ENCODE measurements around the gene SH3BP1. TPM values are rescaled to one million over a fixed set of nuclear protein-coding genes. Genes with fewer than 3 reads are reported as not detected.

The SH3BP1 gene
- total and polyA plus RNA-seq, 2 donors from 2014 or later = 2.2 to 12.8 TPM

GRCh38 chr22:37638391-37639069 lies 939 bp upstream of the SH3BP1 start:
- Histone ChIP-seq H3K4me1 (ENCODE audit: control insufficient read depth in 2 of 3, insufficient read depth in 2 of 3, low read depth in 1 of 3, low read length in 3 of 3) (peaks cover 5 to 25% (median 10%) of the 10 kb centered on the region in 3 donors), H3K27me3 (ENCODE audit: control insufficient read depth, insufficient read depth, low read length) (no peaks in the 10 kb centered on the region), H3K9me3 (ENCODE audit: control insufficient read depth in 2 of 3, insufficient read depth in 1 of 3, low read length in 3 of 3) (no peaks in the 10 kb centered on the region), H3K27ac (ENCODE audit: low read depth in 2 of 2, low read length in 2 of 2) (no peak overlapping the region), H3K4me3 (ENCODE audit: low read length in 3 of 3) (peak overlapping the region; percentile 6 to 46 (median 28)), H3K36me3 (ENCODE audit: control insufficient read depth in 2 of 3, insufficient read depth in 3 of 3, low read length in 3 of 3) (no peaks in the 10 kb centered on the region), H3K9ac (ENCODE audit: low read length in 3 of 3) (no peak overlapping the region)
- DNase-seq (peak in 1 of 5 donors; percentile 45), FAIRE-seq (no peak)
- TF ChIP-seq CTCF (IDR thresholded peaks at IDR 0.05; ENCODE audit: borderline replicate concordance, extremely low read depth, insufficient read depth) = no peak
- intact Hi-C loops (cut with DNase I) = no loop called here

GRCh38 chr22:37639771-37640590 lies 512 bp downstream of the SH3BP1 start:
- no peak for TF ChIP-seq CTCF (IDR thresholded peaks at IDR 0.05; ENCODE audit: borderline replicate concordance, extremely low read depth, insufficient read depth)
- DNase-seq (peak in 4 of 5 donors; percentile 26 to 79 (median 47)), FAIRE-seq (no peak)
- Histone ChIP-seq H3K27me3 (ENCODE audit: control insufficient read depth, insufficient read depth, low read length) (no peaks in the 10 kb centered on the region), H3K36me3 (ENCODE audit: control insufficient read depth in 2 of 3, insufficient read depth in 3 of 3, low read length in 3 of 3) (no peaks in the 10 kb centered on the region), H3K27ac (ENCODE audit: low read depth in 2 of 2, low read length in 2 of 2) (no peak overlapping the region), H3K4me1 (ENCODE audit: control insufficient read depth in 2 of 3, insufficient read depth in 2 of 3, low read depth in 1 of 3, low read length in 3 of 3) (peaks cover 0 to 14% (median 0%) of the 10 kb centered on the region in 3 donors), H3K9me3 (ENCODE audit: control insufficient read depth in 2 of 3, insufficient read depth in 1 of 3, low read length in 3 of 3) (no peaks in the 10 kb centered on the region), H3K4me3 (ENCODE audit: low read length in 3 of 3) (peak overlapping the region; percentile 46 to 56 (median 53)), H3K9ac (ENCODE audit: low read length in 3 of 3) (peak overlapping the region in 2 of 3 donors; percentile 53 to 55)
- intact Hi-C loops (cut with DNase I) = loop anchor here (5.0 to 10.0 kb wide), 2 partner anchors 42 to 155 kb away; no protein-coding TSS in a partner anchor

- Histone ChIP-seq H3K36me3 (ENCODE audit: control insufficient read depth in 2 of 3, insufficient read depth in 3 of 3, low read length in 3 of 3) (no peaks in the 10 kb centered on the region), H3K9ac (ENCODE audit: low read length in 3 of 3) (no peak overlapping the region), H3K27me3 (ENCODE audit: control insufficient read depth, insufficient read depth, low read length) (no peaks in the 10 kb centered on the region), H3K4me3 (ENCODE audit: low read length in 3 of 3) (no peak overlapping the region), H3K27ac (ENCODE audit: low read depth in 2 of 2, low read length in 2 of 2) (no peak overlapping the region), H3K9me3 (ENCODE audit: control insufficient read depth in 2 of 3, insufficient read depth in 1 of 3, low read length in 3 of 3) (no peaks in the 10 kb centered on the region), H3K4me1 (ENCODE audit: control insufficient read depth in 2 of 3, insufficient read depth in 2 of 3, low read depth in 1 of 3, low read length in 3 of 3) (peaks cover 0 to 14% (median 0%) of the 10 kb centered on the region in 3 donors)
- no peak for TF ChIP-seq CTCF (IDR thresholded peaks at IDR 0.05; ENCODE audit: borderline replicate concordance, extremely low read depth, insufficient read depth)
- intact Hi-C loops (cut with DNase I) = loop anchor here (5.0 to 10.0 kb wide), 2 partner anchors 41 to 154 kb away; no protein-coding TSS in a partner anchor
- DNase-seq (peak in 1 of 5 donors; percentile 36), FAIRE-seq (no peak)
These were observed 1.4 kb downstream of the SH3BP1 start for GRCh38 chr22:37640591-37641560.
